Kidney (tissue), 14 donors: ENCODE results near the gene DOLK. TPM values are rescaled to one million over a fixed set of nuclear protein-coding genes. Genes with fewer than 3 reads are reported as not detected.

ENCODE experiments used
- DNase-seq, 5 donors: peaks; one replicate each; pipeline ENCODE4 v3.0.0-alpha.2; 2013 to 2020
- FAIRE-seq: peaks from 2 replicates; lab custom pipeline; 2012; peaks lifted over from hg19 to GRCh38; lab: Jason Lieb, UNC
- H3K27ac ChIP-seq, 2 donors: one replicate each; pipeline ENCODE4 v1.7.0; 2013; ENCODE audit warnings: low read depth in 2 of 2, low read length in 2 of 2, inconsistent platforms in 1 of 2
- H3K27me3 ChIP-seq: one replicate; pipeline ENCODE4 v1.7.1; 2013; ENCODE audit warnings: low read length, inconsistent platforms; ENCODE audit not compliant: control insufficient read depth, insufficient read depth
- H3K36me3 ChIP-seq, 3 donors: one replicate each; pipeline versions ENCODE4 v1.7.0 to v1.7.1; 2013; ENCODE audit warnings: low read length in 3 of 3, control low read depth in 1 of 3, inconsistent platforms in 1 of 3; ENCODE audit not compliant: insufficient read depth in 3 of 3, control insufficient read depth in 2 of 3
- H3K4me1 ChIP-seq, 3 donors: one replicate each; pipeline versions ENCODE4 v1.7.0 to v1.7.1; 2013; ENCODE audit warnings: low read length in 3 of 3, inconsistent platforms in 1 of 3, low read depth in 1 of 3; ENCODE audit not compliant: control insufficient read depth in 2 of 3, insufficient read depth in 2 of 3
- H3K4me3 ChIP-seq, 3 donors: one replicate each; pipeline versions ENCODE4 v1.7.0 to v1.8.1; 2013; ENCODE audit warnings: low read length in 3 of 3, control low read depth in 1 of 3, inconsistent platforms in 1 of 3
- H3K9ac ChIP-seq, 3 donors: one replicate each; pipeline versions ENCODE4 v1.7.0 to v1.7.1; 2013; ENCODE audit warnings: low read length in 3 of 3, control low read depth in 1 of 3, inconsistent platforms in 1 of 3
- H3K9me3 ChIP-seq, 3 donors: one replicate each; pipeline versions ENCODE4 v1.7.0 to v1.7.1; 2013; ENCODE audit warnings: low read length in 3 of 3, control low read depth in 1 of 3, inconsistent platforms in 1 of 3; ENCODE audit not compliant: control insufficient read depth in 2 of 3, insufficient read depth in 1 of 3
- CTCF ChIP-seq: IDR thresholded peaks from 3 replicates; pipeline ENCODE4 v1.5.1; 2012; ENCODE audit warnings: mild to moderate bottlenecking, moderate library complexity, borderline replicate concordance; ENCODE audit not compliant: insufficient read depth; ENCODE audit errors: extremely low read depth
- intact Hi-C: fragments of 100-400 bp; cut with DNase I; formaldehyde crosslinking; loops from one replicate; pipeline ENCODE4 v1.11.1; 2022
- polyA plus RNA-seq: library from polyadenylated mRNA; stranded (reverse); fragments of 350-450 nt; fragmentation: Illumina TruSeq; extraction: RNeasy Lipid Tissue Mini Kit (QIAGEN cat#74804); gene quantifications from one replicate; pipeline ENCODE4 v1.2.3, GENCODE V29; 2014; ENCODE audit warnings: low read depth, low replicate concordance; ENCODE audit not compliant: insufficient read depth
- total RNA-seq: library from RNA; stranded (reverse); fragmentation: NEBNext Ultra II Directional; extraction: Animal tissue kit (Norgen Biotek cat#: 25700); gene quantifications from one replicate; pipeline ENCODE4 v1.2.1, GENCODE V29; 2021
- donor health status: control.
- donor health status: control.
- donor health status: control.
- donor health status: control.
- donor health status: control.
- donor health status: DM: yes; HTN: yes; CAD: no.
- donor health status: Normal renal cell carcinoma (clear cell type).

Gene DOLK
- total and polyA plus RNA-seq, 2 donors from 2014 or later = 13.9 to 17.0 TPM

DNA sequence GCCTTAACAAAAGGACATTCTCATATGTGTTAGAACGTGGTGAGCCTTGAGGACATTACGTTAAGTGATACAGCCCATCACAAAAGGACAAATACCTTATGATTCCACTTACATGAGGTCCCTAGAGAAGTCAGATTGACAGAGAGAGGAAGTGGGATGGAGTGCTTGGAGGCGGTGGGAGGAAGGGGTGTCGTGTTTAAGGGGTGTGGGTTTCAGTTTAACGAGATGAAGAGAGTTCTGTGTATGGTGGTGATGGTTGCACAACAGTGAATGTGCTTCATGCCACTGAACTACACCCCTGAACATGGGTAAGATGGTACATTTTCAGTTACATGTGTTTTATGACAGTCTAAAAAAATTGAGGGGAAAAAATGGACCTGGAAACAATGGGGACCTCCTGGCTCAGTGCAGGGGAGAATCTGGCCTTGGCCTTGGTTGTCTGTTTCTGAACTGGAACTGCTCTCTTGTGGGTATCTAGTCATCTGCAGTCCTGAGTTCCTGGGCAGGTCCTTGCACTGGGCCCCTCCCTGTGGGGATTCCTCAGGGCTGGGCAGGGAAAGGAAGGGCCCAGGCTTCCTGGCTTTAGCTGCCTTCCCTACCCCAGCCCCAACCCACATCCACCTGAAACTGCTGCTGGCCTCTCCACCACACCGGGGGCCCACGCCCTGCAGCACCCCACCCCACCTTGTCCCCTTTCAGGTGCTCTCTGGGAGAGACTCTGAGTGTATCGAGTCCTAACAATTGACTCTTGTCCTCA is 47.7 kb downstream of the DOLK start:
- Histone ChIP-seq H3K36me3 (peaks cover 0 to 5% (median 0%) of the 10 kb centered on the region in 3 donors), H3K27ac (no peak overlapping the region), H3K4me1 (peaks cover 0 to 3% (median 0%) of the 10 kb centered on the region in 3 donors), H3K9ac (no peak overlapping the region), H3K9me3 (no peaks in the 10 kb centered on the region), H3K4me3 (no peak overlapping the region), H3K27me3 (no peaks in the 10 kb centered on the region)
- no peak for FAIRE-seq
- intact Hi-C loops = no loop called here
- no peak for DNase-seq
- no peak for TF ChIP-seq CTCF

DNA sequence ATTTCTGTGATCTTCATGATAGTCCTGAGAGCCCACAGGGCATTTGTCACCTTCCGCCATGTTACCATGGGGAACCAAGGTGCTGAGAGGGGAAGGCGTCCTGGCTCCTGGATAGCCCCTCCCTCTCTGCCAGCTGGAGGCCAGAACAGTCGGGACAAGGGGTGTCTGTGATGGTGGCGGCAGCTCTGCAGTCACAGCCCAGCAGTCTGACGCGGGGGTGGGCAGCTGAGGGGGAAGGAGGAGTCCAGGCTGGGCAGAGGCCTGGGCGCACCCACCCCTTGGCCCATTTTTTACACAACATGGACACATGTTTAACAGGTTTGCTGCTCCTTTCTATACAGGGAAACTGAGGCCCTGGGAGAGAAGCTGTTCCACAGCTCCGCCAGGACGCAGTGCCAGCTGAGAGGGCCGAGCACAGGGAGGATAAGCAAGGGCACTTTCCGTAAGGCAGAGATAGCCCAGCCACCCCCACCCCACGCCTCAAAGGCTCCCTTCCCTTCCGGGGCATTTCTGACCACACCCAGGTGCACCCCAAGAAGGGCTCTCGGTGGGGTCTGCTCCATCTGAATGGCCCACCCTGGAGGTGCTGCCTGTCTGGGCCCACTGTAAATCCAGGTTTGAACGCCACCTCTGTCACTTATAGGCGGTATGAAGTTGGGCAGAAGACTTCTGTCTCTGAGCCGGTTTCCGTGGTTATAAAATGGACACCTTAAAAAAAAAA is 48.4 kb downstream of the DOLK start:
- no peak for TF ChIP-seq CTCF
- Histone ChIP-seq H3K27ac (no peak overlapping the region), H3K27me3 (no peaks in the 10 kb centered on the region), H3K4me3 (no peak overlapping the region), H3K36me3 (peaks cover 0 to 5% (median 0%) of the 10 kb centered on the region in 3 donors), H3K9me3 (no peaks in the 10 kb centered on the region), H3K9ac (no peak overlapping the region), H3K4me1 (peaks cover 0 to 3% (median 0%) of the 10 kb centered on the region in 3 donors)
- FAIRE-seq (no peak), DNase-seq (no peak)
- intact Hi-C loops = no loop called here

DNA sequence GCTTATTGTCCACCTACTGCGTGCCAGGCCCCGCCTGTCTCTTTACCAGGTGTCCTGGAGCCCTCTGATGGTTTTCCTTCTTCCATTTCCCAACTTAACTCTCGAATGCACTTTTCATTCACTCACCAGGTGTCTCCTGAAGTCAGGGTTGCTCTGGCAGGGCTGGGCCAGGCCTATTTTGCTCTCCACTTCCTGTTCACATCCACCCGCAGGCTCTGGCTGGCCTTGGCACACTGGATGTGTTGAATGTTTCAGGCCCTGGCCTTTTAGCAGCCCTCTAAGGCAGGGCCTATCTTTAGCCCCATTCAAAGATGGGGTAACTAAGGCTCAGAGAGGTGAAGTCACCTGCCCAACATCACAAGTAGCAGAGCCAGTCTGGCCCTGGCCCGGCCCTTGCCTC is 49.0 kb downstream of the DOLK start:
- no peak for TF ChIP-seq CTCF
- intact Hi-C loops = no loop called here
- H3K27me3 ChIP-seq = no peaks in the 10 kb centered on the region
- FAIRE-seq = no peak
- DNase-seq = no peak
- H3K4me1 ChIP-seq = peaks cover 0 to 3% (median 0%) of the 10 kb centered on the region in 3 donors
- H3K9me3 ChIP-seq = no peaks in the 10 kb centered on the region
- peaks cover 0 to 5% (median 0%) of the 10 kb centered on the region in 3 donors for H3K36me3 ChIP-seq
- no peak overlapping the region for H3K27ac ChIP-seq
- no peak overlapping the region for H3K4me3 ChIP-seq
- H3K9ac ChIP-seq = no peak overlapping the region
